HG03457 (cell line): ENCODE results near the gene SLC38A10.

Experiments
- ATAC-seq: cut with Tn5 transposase; IDR thresholded peaks from one replicate; pipeline ENCODE4 v1.9.1; 2021; ENCODE audit warnings: moderate number of reproducible peaks; ENCODE audit not compliant: unreplicated experiment

Gene SLC38A10

DNA sequence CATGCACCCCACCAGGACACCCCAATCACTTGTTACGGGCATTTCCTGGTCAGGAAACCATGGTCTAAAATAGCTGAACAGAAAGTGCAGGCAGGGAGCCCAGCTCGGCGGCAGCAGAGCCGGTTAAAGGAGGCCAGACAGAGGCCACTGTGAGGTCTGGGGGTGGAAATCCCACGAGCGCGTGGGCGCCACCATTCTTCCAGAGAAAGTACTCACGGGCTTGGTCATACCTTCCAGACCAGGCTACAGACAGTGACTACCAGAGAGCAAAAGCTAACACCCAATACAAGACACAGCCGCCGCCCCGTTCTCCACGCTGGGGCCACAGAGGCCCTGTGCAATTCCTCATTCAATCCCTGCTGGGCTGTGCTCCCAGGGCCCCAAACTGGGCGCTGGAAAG, 84.2 kb downstream of the SLC38A10 start:
- ATAC-seq: no peak

DNA sequence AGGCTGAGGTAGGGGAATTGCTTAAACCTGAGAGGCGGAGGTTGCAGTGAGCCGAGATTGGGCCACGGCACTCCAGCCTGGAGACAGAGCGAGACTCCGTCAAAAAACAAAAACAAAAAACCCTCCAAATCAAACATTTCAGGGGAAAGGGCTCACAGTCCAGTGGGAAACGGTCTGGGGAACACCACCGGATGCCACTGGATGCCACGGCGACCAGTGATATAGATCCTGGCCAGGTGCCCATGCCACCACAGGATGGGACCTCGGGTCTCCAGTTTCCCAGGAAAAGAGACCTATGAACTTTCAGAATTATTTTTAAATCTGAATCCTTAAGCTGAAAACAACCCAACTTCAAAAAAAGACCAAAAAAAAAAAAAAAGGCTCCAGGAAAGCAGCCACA, 84.6 kb downstream of the SLC38A10 start:
- no peak for ATAC-seq

DNA sequence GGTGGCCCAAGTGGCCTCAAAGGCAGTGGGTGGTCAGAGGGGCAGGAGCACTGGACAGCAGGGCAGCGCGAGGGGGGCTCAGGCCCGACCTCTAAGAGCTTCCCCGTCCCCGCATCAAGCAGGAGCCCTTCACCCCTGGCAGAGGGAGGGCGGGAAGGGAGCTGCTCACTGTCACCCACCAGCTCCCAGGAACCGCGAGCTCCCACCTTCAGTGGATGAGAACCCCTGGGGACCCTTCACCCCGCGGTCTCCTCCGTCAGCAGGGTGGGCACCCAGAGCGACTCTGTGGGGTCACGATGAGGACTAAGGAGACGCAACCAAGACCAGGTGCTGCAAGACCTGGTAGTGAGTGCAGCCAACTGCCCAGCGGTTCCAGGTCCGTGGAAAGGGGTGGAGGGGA, 86.0 kb downstream of the SLC38A10 start:
- no peak for ATAC-seq

DNA sequence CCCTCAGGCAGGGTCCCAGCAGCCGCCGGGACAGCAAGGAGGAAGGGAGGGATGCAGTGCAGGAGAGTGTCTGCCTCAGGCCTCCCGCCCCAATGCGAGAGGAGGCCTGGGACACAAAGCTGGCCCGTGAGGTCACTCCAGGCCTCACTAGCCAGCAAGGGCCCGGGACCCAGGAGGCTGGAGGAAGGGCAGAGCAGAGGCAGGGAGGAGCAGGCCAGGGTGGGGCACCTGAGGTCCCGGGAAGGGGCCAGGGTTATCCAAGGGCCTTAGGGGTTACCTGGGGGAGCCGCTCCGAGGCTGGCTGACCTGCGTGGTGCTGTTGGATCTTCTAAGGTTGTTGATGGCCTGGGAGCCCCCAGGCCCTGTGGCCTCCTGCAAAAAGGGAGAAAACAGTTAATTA, 86.5 kb downstream of the SLC38A10 start:
- ATAC-seq: no peak

DNA sequence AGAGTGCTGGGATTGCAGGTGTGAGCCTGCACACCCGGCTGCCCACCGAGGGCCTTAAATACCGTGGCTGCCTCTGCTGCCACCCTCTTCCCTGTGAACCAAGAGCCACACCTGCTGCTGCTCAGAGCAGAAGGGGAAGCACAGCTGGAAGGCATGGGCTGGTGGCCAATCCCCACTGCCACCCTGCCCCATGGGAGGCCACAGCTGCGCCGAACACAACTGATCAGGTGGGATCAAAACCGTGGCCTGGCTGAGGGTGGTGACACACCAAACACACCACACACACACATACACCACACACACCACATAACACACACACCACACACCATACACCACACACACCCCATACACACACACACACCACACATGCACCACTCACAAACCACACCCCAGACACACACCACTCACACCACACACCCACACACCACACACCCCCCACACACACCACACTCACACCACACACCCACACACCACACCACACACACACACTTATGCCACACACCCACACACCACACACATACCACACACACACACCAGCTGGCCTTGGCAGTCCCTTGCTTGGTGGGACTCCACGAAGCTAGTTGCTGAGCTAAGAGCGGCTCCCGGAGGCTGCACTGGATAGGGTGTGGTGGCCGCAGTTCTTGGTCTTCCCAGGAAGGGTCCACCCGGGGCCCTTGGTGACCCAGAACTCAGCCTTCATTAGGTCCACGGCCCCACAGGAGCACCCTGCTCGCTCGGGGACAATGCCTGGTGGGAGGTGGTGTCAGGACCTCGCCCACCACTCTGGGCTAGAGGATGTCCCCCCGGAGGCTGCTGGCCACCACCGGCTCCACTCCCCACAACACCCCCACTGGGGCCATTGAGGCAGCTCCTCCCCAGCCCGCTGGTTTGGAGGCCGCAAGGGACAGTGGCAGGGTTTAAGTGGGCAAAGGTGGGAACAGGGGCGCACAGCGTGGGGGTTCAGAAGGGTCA, 87.2 kb downstream of the SLC38A10 start:
- no peak for ATAC-seq

DNA sequence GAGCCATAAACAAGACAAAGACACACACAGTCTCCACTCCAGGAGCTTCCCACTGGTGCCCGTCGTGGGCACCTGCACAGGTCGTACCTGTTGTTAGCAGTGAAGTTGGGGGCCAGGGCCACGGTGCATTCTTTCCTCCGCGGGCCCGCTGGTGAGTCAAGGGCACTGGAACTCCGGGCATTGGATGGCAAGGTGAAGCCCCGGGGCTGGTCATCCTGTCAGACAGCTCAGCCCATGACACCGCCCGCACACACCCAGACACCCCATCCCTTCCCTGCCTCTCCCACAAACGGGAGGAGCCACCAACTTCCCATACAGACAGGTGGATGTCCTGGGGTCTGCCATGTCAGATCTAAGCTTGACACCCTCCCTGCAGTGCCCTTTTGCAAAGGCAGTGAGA, 88.5 kb downstream of the SLC38A10 start:
- no peak for ATAC-seq

DNA sequence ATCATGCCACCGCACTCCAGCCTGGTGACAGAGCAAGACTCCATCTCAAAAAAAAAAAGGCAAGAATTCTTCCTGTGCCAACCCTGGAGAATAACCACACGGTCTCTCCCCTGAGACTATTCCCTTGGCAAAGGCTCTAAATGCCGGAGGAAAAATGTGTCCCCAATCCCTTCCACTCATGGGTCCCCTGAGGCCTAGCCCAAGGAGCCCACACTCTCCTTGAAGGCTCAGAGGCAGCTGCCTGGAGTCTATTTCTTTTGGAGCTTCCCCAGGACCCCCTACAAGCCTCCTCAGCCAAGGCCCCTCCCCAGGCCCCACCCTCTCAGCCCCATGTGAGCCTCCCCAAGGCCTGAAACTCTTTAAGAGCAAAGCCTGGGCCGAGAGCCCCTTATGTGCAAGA, 88.9 kb downstream of the SLC38A10 start:
- ATAC-seq: no peak

DNA sequence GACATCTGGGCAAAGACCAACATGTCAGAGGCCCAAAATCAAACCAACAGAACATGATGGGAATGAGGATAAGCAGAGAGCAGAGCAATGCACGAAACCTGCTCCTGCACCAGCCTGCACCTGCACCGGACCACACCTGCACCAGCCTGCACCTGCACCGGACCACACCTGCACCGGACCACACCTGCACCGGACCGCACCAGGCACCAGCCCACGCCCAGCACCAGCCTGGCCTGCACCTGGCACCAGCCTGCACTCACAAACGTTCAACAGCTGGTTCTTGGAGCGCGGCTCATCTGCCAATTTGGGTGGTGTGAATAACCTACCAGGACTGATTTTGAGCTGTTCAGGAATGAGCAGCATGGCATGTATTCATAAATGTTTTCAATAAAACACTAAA, 90.5 kb downstream of the SLC38A10 start:
- no peak for ATAC-seq

DNA sequence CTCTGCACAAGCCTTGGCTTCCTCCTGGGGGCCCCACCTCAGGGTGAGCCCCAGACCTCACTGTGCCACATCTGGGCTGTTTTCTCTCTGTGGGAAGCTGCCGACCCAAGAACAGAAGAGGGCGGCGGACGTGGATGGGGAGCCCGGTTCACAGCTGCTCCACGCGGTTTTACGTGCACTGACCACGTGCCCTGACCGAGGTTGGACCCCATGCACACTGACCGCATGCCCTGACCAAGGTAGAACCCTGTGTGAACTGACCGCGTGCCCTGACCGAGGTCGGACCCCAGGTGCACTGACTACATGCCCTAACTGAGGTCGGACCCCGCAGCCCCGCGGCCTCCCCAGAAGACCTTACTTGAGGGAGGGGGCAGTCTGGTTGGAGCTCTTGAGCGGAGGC, 92.0 kb downstream of the SLC38A10 start:
- no peak for ATAC-seq

DNA sequence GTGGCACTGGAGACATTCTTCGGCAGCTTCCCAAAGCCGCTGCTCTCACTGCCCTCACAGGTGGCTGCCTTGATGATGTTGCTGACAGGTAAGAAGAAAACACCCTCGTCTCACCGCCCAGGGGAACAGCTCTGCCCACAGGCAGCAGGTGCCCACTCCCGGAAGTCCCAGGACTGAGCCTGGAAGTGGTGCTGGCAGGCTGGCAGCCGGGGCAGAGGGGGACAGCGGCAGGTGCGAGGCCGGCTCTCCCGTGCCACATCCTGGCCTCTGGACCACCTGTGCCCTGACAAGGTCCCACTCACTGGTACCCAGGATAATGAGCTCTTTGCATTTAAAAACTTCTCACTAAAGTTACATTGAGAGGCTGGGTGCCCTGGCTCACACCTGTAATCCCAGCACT, 92.8 kb downstream of the SLC38A10 start:
- no peak for ATAC-seq

DNA sequence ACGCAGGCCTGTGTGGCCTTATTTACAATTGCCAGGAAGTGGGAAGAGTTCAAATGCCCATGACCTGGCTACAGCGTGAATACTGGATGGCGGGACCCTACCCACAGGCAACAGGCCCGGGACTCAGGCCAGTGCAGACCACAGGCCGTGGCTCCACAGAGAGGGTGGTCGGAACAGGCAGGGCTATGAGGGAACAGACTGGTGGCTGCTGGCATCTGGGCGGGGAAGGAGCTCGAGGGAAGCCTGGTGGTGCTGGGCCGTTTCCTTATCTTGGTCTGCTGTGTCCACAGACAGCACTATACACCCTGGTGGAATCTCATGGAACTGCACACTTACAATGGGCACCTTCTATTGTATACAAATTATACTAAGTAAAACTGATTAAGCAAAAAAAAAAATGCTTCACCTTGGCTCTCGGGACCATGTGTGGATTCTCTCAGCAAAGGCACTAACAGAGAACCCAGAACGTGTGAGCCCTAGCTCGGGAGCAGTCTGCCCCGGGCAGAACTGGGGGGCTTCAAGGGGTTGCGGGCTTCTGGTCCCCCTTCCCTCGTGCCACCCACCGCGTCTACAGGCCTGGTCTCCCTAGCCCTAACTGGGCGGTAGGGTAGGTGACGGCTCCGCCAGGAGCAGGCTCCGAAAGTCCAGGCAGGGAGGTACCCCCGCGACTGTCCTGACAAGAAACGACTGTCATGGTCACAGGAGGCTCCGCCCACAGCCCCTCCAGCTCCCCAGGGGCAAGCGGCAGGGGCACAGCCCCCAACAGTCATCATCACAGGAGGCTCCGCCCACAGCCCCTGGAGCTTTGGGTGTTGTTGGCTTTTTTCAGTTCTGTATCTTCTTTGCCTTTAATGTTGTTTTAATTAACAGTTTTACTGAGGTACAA, 94.2 kb downstream of the SLC38A10 start:
- ATAC-seq: no peak

DNA sequence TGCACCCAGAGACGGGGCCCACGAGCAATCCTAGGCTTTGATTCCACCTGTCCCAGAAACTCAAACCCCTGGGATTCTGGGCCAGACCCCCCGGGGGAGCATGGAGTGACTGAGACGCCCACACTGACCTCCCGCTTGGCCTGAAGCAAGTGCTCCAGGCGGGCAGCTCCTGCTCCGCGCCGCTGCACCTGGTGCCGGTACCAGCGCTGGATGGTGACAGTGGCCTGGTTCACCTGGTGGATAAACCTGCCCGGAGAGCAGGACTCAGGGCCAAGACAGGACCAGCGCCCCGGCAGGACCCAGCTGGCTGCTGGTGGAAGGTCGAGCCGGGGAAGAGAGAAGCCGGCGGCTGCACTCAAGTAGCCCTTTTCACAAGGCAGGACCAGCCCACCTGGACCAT, 94.9 kb downstream of the SLC38A10 start:
- ATAC-seq: no peak

DNA sequence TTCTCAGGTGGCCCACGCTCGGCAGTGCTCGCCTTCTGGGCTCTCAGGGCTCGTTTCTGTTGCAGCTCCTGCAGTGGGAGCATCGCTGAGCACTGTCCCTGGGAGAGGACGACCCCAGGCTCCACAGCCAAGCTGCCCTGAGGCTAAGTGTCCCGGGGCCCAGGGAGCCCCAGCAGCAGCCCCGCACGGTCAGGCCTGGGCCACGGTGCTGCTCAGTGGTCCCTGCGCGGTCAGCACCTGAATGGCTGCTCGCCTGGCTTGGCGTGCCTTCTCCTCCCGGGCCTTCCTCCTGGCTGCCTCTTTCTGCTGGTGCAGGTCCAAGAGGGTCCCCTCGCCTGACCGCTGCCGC, 95.7 kb downstream of the SLC38A10 start:
- no peak for ATAC-seq

DNA sequence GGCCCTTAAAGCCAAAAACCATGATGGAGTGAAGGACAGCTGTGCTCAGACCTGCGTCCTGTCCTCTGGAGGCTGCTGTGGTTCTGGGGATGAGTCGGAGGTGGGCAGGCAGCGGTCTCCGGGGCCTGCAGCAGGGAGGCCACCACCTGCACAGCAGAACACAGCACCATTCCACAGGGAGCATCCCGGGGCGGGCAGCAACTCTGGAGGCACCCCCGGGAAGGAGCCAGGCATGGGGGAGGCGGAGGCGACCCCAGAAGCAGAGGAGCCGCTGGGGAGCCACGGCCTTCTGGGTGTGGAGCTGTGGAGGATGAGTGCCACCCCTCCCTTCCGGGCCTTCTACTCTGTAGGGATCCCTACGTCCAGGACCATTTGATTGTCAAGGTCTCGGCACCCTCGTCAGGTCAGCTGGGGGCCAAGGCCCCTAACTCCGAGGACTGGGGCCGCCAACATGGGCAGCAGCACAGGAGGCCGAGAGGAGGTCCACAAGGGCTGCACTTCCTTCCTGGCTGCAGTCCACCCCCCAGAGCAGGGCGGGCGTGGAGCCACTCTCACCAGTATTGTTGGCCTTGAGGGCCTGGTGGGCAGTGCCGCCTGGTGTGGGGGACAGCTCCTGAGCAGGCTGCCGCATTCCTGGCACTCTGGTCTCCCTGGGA, 96.2 kb downstream of the SLC38A10 start:
- ATAC-seq: no peak

DNA sequence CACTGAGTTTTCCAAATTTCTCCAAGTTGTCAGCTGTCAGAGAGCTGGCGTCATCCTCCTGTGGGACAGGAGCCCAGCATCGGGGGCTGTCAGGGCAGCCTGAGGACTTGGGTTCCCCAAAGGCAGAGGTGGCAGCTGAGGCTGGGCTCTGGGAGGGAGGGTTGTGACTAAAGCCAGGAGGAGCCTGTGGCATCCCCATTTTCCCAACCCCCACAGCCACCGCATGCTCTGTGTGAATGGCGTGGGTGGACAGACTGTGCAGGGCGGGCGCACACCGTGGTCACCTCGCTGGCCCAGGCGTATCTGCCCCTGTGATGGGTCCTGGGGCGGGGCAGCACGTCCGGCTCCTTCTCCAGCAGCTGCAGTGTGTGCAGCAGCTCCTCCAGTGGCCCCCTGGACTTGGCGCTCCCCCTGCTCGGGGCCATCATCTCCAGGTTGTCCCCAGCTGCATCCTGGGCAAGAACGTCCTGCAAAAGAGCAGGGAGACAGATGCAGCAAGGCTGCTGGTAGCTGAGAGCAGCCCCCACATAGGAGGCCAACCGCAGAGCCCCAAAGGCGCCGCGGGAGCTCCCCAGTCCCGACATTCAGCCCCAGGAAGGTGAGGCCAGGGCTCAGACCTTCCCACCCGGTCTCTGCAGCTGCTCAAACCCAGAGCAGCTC, 97.1 kb downstream of the SLC38A10 start:
- no peak for ATAC-seq

DNA sequence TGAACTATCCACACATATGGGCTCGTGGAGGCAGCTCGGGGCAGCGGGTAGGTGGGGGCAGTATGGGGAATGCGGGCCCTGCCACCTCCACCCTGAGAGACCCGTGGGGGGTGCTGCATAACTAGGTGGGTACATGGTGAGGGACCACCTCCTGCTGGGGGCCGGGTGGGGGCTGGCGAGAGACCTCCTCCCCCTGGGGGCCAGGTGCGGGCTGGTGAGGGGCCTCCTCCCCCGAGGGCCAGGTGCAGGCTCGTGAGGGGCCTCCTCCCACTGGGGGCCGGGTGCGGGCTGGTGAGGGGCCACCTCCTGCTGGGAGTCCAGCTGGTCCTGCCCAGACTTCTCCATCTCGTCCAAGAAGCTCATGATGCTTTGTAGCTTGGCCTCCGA, 97.7 kb downstream of the SLC38A10 start:
- ATAC-seq: no peak

DNA sequence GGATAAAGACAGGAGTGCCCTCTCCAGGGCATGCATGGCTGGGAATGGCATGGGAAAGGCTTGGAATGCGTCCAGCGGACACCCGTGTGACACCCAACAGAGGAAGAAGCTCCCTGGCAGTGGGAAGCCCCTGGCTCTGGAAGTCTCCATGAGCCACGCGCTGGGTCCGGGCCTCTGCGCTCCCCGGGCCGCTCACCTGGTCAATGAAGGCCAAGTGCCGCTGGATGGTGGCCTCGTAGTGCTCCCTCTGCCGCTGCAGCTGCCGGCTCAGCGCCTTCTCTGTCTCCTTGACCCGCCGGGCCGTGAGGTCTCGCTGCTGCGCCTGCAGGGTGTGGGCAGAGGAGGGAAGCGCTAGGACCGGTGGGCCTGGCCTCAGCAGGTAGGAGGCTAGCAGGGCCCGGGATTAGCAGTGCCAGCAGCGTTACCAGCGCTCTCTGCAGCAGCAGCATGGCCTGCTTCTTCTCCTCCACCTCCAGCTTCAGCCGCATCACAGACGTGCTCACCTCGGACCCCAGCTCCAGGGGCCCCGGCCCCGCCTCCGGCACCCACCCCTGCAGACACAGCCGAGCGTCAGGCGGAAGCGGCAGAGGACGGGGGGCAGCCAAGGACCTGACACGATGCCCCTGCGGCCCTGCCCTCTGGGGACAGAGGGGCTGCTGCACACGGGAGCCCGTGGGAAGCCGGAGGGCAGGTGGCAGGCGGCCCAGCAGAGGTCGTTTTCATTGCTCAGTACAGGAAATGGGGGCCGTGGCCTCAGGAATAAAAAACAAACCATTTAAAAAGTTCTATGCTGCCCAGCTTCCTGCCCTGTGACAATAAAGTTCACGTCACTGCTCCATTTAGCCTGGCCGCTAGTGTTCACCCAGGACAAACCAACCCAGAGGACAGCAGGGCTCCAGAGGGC, 98.3 kb downstream of the SLC38A10 start:
- no peak for ATAC-seq

DNA sequence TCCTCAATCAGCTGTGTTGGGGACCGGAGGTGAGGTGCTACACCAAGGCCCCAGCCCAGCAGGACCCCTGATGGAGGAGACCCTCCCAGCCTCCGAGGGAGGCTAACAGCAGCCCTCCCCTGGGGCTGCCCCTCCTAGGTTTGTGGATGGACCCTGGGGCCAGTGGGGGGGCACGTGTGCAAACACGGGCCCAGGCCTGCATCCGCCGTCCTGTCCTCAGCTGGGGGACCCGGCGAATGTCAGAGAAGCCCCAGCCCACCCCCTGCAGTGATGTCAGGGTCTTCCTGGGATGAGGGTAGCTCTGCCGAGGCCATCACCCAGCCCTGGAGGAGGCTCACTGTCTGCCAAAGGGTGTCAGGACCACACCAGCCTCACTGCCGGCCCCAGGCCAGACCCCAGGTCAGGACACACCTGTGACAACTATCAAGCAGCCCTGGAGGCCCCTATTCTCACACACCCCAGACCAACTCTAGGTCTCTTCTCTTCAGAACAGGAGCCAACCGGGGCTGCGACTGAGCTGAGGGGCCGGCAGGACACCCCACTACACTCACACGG, 99.1 kb downstream of the SLC38A10 start:
- no peak for ATAC-seq
